ENCODE measurements around the gene CD47. TPM values are rescaled to one million over a fixed set of nuclear protein-coding genes. Genes with fewer than 3 reads are reported as not detected.

The CD47 gene
- total RNA-seq, 1 donor from 2014 or later: 54.5 TPM

GRCh38 chr3:108088697-108089096, 2.1 kb downstream of the CD47 start:
- peak overlapping the region; percentile 3 for H3K4me3 ChIP-seq (ENCODE audit: low read depth, low read length)
- DNase-seq (ENCODE audit: low read depth): no peak
- H3K27me3 ChIP-seq (ENCODE audit: control insufficient read depth, insufficient read depth, low read length): no peaks in the 10 kb centered on the region

GRCh38 chr3:108088146-108088545, 2.7 kb downstream of the CD47 start:
- no peak overlapping the region for H3K4me3 ChIP-seq (ENCODE audit: low read depth, low read length)
- H3K27me3 ChIP-seq (ENCODE audit: control insufficient read depth, insufficient read depth, low read length): no peaks in the 10 kb centered on the region
- no peaks in the 10 kb centered on the region for H3K36me3 ChIP-seq (ENCODE audit: control insufficient read depth, insufficient read depth, low read length)
- TF ChIP-seq, protein P1, sequence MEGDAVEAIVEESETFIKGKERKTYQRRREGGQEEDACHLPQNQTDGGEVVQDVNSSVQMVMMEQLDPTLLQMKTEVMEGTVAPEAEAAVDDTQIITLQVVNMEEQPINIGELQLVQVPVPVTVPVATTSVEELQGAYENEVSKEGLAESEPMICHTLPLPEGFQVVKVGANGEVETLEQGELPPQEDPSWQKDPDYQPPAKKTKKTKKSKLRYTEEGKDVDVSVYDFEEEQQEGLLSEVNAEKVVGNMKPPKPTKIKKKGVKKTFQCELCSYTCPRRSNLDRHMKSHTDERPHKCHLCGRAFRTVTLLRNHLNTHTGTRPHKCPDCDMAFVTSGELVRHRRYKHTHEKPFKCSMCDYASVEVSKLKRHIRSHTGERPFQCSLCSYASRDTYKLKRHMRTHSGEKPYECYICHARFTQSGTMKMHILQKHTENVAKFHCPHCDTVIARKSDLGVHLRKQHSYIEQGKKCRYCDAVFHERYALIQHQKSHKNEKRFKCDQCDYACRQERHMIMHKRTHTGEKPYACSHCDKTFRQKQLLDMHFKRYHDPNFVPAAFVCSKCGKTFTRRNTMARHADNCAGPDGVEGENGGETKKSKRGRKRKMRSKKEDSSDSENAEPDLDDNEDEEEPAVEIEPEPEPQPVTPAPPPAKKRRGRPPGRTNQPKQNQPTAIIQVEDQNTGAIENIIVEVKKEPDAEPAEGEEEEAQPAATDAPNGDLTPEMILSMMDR (IDR thresholded peaks at IDR 0.05; ENCODE audit: insufficient read depth, low read length, poor library complexity, severe bottlenecking): no peak
- DNase-seq (ENCODE audit: low read depth): no peak

More at GRCh38 chr3:108088697-108089096, 2.1 kb downstream of the CD47 start:
- TF ChIP-seq, protein P1 (IDR thresholded peaks at IDR 0.05; ENCODE audit: insufficient read depth, low read length, poor library complexity, severe bottlenecking): no peak
- H3K36me3 ChIP-seq (ENCODE audit: control insufficient read depth, insufficient read depth, low read length): no peaks in the 10 kb centered on the region

- no peaks in the 10 kb centered on the region for H3K36me3 ChIP-seq (ENCODE audit: control insufficient read depth, insufficient read depth, low read length)
- no peak overlapping the region for H3K4me3 ChIP-seq (ENCODE audit: low read depth, low read length)
- H3K27me3 ChIP-seq (ENCODE audit: control insufficient read depth, insufficient read depth, low read length): no peaks in the 10 kb centered on the region
- no peak for DNase-seq (ENCODE audit: low read depth)
- TF ChIP-seq, protein P1 (IDR thresholded peaks at IDR 0.05; ENCODE audit: insufficient read depth, low read length, poor library complexity, severe bottlenecking): no peak
Measured at GRCh38 chr3:108086653-108087052, 4.2 kb downstream of the CD47 start.

DNA sequence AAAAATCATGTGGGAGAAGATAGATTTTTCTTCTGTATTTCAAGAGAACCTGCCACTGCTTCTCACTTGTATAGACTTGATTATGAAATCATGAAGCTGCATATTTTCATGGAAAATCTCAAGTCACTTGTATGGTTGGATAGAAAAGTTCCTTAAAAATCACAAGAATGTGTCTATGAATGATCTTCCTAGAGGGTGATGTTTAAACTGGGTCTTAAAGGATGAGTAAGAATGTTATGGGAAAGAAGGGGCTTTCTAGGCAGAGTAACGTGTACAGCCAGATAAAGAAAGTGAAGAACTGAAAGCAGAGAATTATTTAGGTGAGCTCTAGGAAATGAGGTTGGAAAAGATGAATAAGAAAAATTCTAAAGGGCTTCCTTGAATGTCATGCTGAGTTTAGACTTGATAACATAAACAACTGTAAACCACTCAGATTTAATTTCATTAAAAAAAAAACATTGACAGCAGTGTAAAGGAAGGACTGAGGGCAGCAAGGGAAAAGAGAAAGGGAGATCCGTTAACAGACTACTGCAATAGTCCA, 5.0 kb downstream of the CD47 start:
- TF ChIP-seq, protein P1 (IDR thresholded peaks at IDR 0.05; ENCODE audit: insufficient read depth, low read length, poor library complexity, severe bottlenecking): no peak
- Histone ChIP-seq H3K36me3 (ENCODE audit: control insufficient read depth, insufficient read depth, low read length) (no peaks in the 10 kb centered on the region), H3K27me3 (ENCODE audit: control insufficient read depth, insufficient read depth, low read length) (no peaks in the 10 kb centered on the region), H3K4me3 (ENCODE audit: low read depth, low read length) (no peak overlapping the region)
- DNase-seq (ENCODE audit: low read depth): no peak

- no peak for DNase-seq (ENCODE audit: low read depth)
- Histone ChIP-seq H3K27me3 (ENCODE audit: control insufficient read depth, insufficient read depth, low read length) (no peaks in the 10 kb centered on the region), H3K36me3 (ENCODE audit: control insufficient read depth, insufficient read depth, low read length) (no peaks in the 10 kb centered on the region), H3K4me3 (ENCODE audit: low read depth, low read length) (no peak overlapping the region)
- TF ChIP-seq, protein P1 (IDR thresholded peaks at IDR 0.05; ENCODE audit: insufficient read depth, low read length, poor library complexity, severe bottlenecking): no peak
Measured at GRCh38 chr3:108085370-108085769, 5.5 kb downstream of the CD47 start.

GRCh38 chr3:108079877-108080276, 11.0 kb downstream of the CD47 start:
- Histone ChIP-seq H3K36me3 (ENCODE audit: control insufficient read depth, insufficient read depth, low read length) (no peaks in the 10 kb centered on the region), H3K4me3 (ENCODE audit: low read depth, low read length) (no peak overlapping the region), H3K27me3 (ENCODE audit: control insufficient read depth, insufficient read depth, low read length) (no peaks in the 10 kb centered on the region)
- no peak for DNase-seq (ENCODE audit: low read depth)
- TF ChIP-seq, protein P1 (IDR thresholded peaks at IDR 0.05; ENCODE audit: insufficient read depth, low read length, poor library complexity, severe bottlenecking): no peak

Data from kidney epithelial cell (primary cell).